Dermis blood vessel endothelial cell (primary cell): ENCODE measurements around the gene SLBP. TPM values are rescaled to one million over a fixed set of nuclear protein-coding genes. Genes with fewer than 3 reads are reported as not detected.

Experiments
- DNase-seq: peaks from one replicate; pipeline ENCODE4 v3.0.0; 2010
- total RNA-seq: library from RNA; depleted of rRNA; stranded (reverse); fragments of >200 nt; gene quantifications from 2 replicates; pipeline ENCODE4 v1.2.3, GENCODE V29; 2014

Gene SLBP
- total RNA-seq, 1 donor from 2014 or later, result 62.8 TPM

- peak; percentile 94 for DNase-seq
Measured at GRCh38 chr4:1726146-1726934, 14.2 kb upstream of the SLBP start.

- DNase-seq, result no peak
Measured at GRCh38 chr4:1725521-1725920, 13.4 kb upstream of the SLBP start.

- DNase-seq, result no peak
Measured at GRCh38 chr4:1723131-1723801, 11.1 kb upstream of the SLBP start.

GRCh38 chr4:1722551-1723118 lies 10.5 kb upstream of the SLBP start:
- peak; percentile 40 for DNase-seq

GRCh38 chr4:1721666-1722550 lies 9.8 kb upstream of the SLBP start:
- DNase-seq, result no peak

- DNase-seq, result peak; percentile 92
Measured at GRCh38 chr4:1721003-1721665, 9.0 kb upstream of the SLBP start, which contains the start of the genes TACC3 and TMEM129. Gene TACC3 (plus strand): TSS chr4:1721521. CDS start chr4:1723422, 1,901 bp downstream. Gene TMEM129 (minus strand): TSS chr4:1721323. CDS start chr4:1720837, 486 bp downstream.

GRCh38 chr4:1720163-1720983 lies 8.3 kb upstream of the SLBP start:
- peak; percentile 56 for DNase-seq

- no peak for DNase-seq
Measured at GRCh38 chr4:1718095-1718850, 6.2 kb upstream of the SLBP start.

- DNase-seq, result no peak
Measured at GRCh38 chr4:1717129-1718094, 5.3 kb upstream of the SLBP start.

GRCh38 chr4:1716065-1716945 lies 4.2 kb upstream of the SLBP start:
- DNase-seq, result no peak

GRCh38 chr4:1715002-1715758 lies 3.1 kb upstream of the SLBP start:
- peak; percentile 41 for DNase-seq

- DNase-seq, result peak; percentile 39
Measured at GRCh38 chr4:1714303-1715001, 2.3 kb upstream of the SLBP start.

GRCh38 chr4:1713003-1713851 lies 1.1 kb upstream of the SLBP start:
- no peak for DNase-seq

GRCh38 chr4:1711571-1712215 lies 426 bp downstream of the SLBP start:
- DNase-seq, result peak; percentile 73

- no peak for DNase-seq
Measured at GRCh38 chr4:1711055-1711570, 1.0 kb downstream of the SLBP start.
